Heart right ventricle (tissue), 16 donors: Measurements from ENCODE around the gene TTC38. TPM values are rescaled to one million over a fixed set of nuclear protein-coding genes. Genes with fewer than 3 reads are reported as not detected.

Experiments used
- ATAC-seq, 8 donors: fragments of 200-7000 bp; cut with Tn5 transposase; one replicate each; pipeline ENCODE4 v1.9.1; 2020; ENCODE audit warnings: mild to moderate bottlenecking in 8 of 8, moderate library complexity in 8 of 8, moderate number of reproducible peaks in 1 of 8
- DNase-seq, 2 donors: peaks; one replicate each; pipeline ENCODE4 v3.0.0-alpha.2; 2020
- H3K27ac ChIP-seq, 10 donors: fragments of 200-600 bp; sonication (generic) in 2 of 10; one replicate each; pipeline versions ENCODE4 v1.5.0 to v1.8.0; 2020 to 2022; ENCODE audit warnings: mild to moderate bottlenecking in 3 of 10
- H3K27me3 ChIP-seq, 7 donors: fragments of 200-600 bp; one replicate each; pipeline ENCODE4 v1.8.0; 2021 to 2022; ENCODE audit warnings: mild to moderate bottlenecking in 2 of 7
- H3K36me3 ChIP-seq, 9 donors: fragments of 200-600 bp; sonication (generic) in 1 of 9; one replicate each; pipeline versions ENCODE4 v1.5.0 to v1.8.0; 2020 to 2022; ENCODE audit warnings: mild to moderate bottlenecking in 2 of 9
- H3K4me1 ChIP-seq, 9 donors: fragments of 200-600 bp; sonication (generic) in 1 of 9; one replicate each; pipeline versions ENCODE4 v1.5.0 to v1.8.0; 2020 to 2022; ENCODE audit warnings: mild to moderate bottlenecking in 4 of 9
- H3K4me3 ChIP-seq, 10 donors: fragments of 200-600 bp; sonication (generic) in 2 of 10; one replicate each; pipeline versions ENCODE4 v1.5.0 to v1.8.0; 2020 to 2022; ENCODE audit warnings: mild to moderate bottlenecking in 7 of 10, moderate library complexity in 2 of 10
- H3K9me3 ChIP-seq, 11 donors: fragments of 200-600 bp in 10 of 11; sonication (generic) in 2 of 11; one replicate each; pipeline versions ENCODE4 v1.5.0 to v1.8.0; 2013 to 2022; ENCODE audit warnings: mild to moderate bottlenecking in 2 of 11, control low read depth in 1 of 11, moderate library complexity in 1 of 11
- CTCF ChIP-seq, 9 donors: fragments of 200-600 bp; sonication (generic) in 2 of 9; IDR thresholded peaks; one replicate each; pipeline versions ENCODE4 v1.5.0 to v1.8.0; 2021 to 2022; ENCODE audit warnings: antibody characterized with exemption in 9 of 9, mild to moderate bottlenecking in 5 of 9, moderate library complexity in 1 of 9
- WGBS, 2 donors: extraction: QIAGEN DNeasy Blood & Tissue Kit; methylation state at CpG; one replicate each; pipeline ENCODE4 v1.1.7; 2013; ENCODE audit warnings: inconsistent platforms in 1 of 2; 5-methylcytosine and 5-hydroxymethylcytosine counted together
- intact Hi-C, 10 donors: fragments of 100-400 bp; cut with DNase I; formaldehyde crosslinking; loops; one replicate each; pipeline versions ENCODE4 v1.11.1 to v1.14.2; 2022
- polyA plus RNA-seq, 2 donors: library from polyadenylated mRNA; stranded (reverse); fragments of 200-250 nt; gene quantifications; one replicate each; pipeline ENCODE4 v1.2.3, GENCODE V29; 2013
- total RNA-seq, 10 donors: library from RNA; stranded (reverse); fragmentation: NEBNext Ultra II Directional in 3 of 10; extraction: Animal tissue kit (Norgen Biotek cat#: 25700) in 3 of 10; gene quantifications; one replicate each; pipeline versions ENCODE4 v1.2.1 to v1.2.4, GENCODE V29; 2021 to 2023
- donor health status: Arrhythmogenic right ventricular cardiomyopathy.
- donor health status: ischemic (EF 13 %, LVEDD 7.1; RV severe dilation, severe dysfunction).
- donor health status: healthy with polysubstance abuse.
- donor health status: DM: no; HTN: yes; CAD: no.
- donor health status: DM: no; HTN: no; CAD: no.
- donor health status: ischemic (EF 25% LVEDD 6.9; RV normal size, moderate dysfunction).
- donor health status: ischemic (EF 25% LVEDD 5.7; RV mildly dilated, moderate dysfunction).
- donor health status: healthy.
- donor health status: DM: yes; HTN: yes; CAD: no.
- donor health status: Ischemic cardiomyopathy.
- donor health status: ischemic (EF 35%, LVEDD 5.7; RV mildly dilated, moderate dysfunction).
- donor health status: nonischemic (EF 11% LVEDD 7.7; RV severe dilation, severe dysfunction).
- donor health status: DM: yes; HTN: yes; CAD: no.
- donor health status: PGD.
- donor health status: ischemic (EF 29% LVEDD 5.4; RV normal size, mild dysfunction).
- donor health status: nonischemic (EF 23%, LVEDD 6.1; RV moderate dilation, normal function).

The TTC38 gene
- total and polyA plus RNA-seq, 12 donors = 20.5 to 29.2 (median 26.1) TPM

GRCh38 chr22:46337870-46338269 is 70.1 kb downstream of the TTC38 start:
- no peaks in the 10 kb centered on the region for H3K27me3 ChIP-seq
- H3K4me3 ChIP-seq = no peak overlapping the region
- no peak for DNase-seq
- no peak for ATAC-seq
- TF ChIP-seq CTCF (IDR thresholded peaks at IDR 0.05) = no peak
- H3K4me1 ChIP-seq = peaks cover 6 to 36% (median 20%) of the 10 kb centered on the region in 9 donors
- intact Hi-C loops = no loop called here
- WGBS, 2 donors = 72 to 74% methylated on average over 9 of the region's 9 CpGs
- peaks cover 0 to 56% (median 18%) of the 10 kb centered on the region in 9 donors for H3K36me3 ChIP-seq
- H3K9me3 ChIP-seq = no peaks in the 10 kb centered on the region
- H3K27ac ChIP-seq = no peak overlapping the region

GRCh38 chr22:46338636-46339035 is 70.8 kb downstream of the TTC38 start:
- no peak for ATAC-seq
- H3K36me3 ChIP-seq = peaks cover 0 to 64% (median 18%) of the 10 kb centered on the region in 9 donors
- intact Hi-C loops = no loop called here
- no peaks in the 10 kb centered on the region for H3K9me3 ChIP-seq
- no peaks in the 10 kb centered on the region for H3K27me3 ChIP-seq
- H3K27ac ChIP-seq = no peak overlapping the region
- 88 to 91% methylated on average over 8 of the region's 8 CpGs for WGBS, 2 donors
- no peak for TF ChIP-seq CTCF (IDR thresholded peaks at IDR 0.05)
- no peak overlapping the region for H3K4me3 ChIP-seq
- peaks cover 6 to 36% (median 20%) of the 10 kb centered on the region in 9 donors for H3K4me1 ChIP-seq
- DNase-seq = no peak

- Histone ChIP-seq H3K36me3 (peaks cover 0 to 77% (median 19%) of the 10 kb centered on the region in 9 donors), H3K27me3 (no peaks in the 10 kb centered on the region), H3K9me3 (no peaks in the 10 kb centered on the region), H3K4me3 (no peak overlapping the region), H3K27ac (no peak overlapping the region), H3K4me1 (peaks cover 6 to 32% (median 17%) of the 10 kb centered on the region in 9 donors)
- DNase-seq (no peak), ATAC-seq (no peak)
- intact Hi-C loops = no loop called here
- 93 to 96% methylated on average over 5 of the region's 5 CpGs for WGBS, 2 donors
- TF ChIP-seq CTCF (IDR thresholded peaks at IDR 0.05) = no peak
Measured at GRCh38 chr22:46339956-46340355, 72.1 kb downstream of the TTC38 start.

GRCh38 chr22:46340676-46341075 is 72.9 kb downstream of the TTC38 start:
- 89 to 91% methylated on average over 12 to 13 of the region's 13 CpGs for WGBS, 2 donors
- DNase-seq = no peak

More at GRCh38 chr22:46340676-46341075, 72.9 kb downstream of the TTC38 start:
- intact Hi-C loops = no loop called here
- TF ChIP-seq CTCF (IDR thresholded peaks at IDR 0.05) = no peak
- Histone ChIP-seq H3K27me3 (no peaks in the 10 kb centered on the region), H3K4me3 (no peak overlapping the region), H3K4me1 (peaks cover 7 to 31% (median 17%) of the 10 kb centered on the region in 9 donors), H3K9me3 (no peaks in the 10 kb centered on the region), H3K36me3 (peaks cover 0 to 84% (median 21%) of the 10 kb centered on the region in 9 donors), H3K27ac (no peak overlapping the region)
- ATAC-seq = no peak

Other genes starting within 250 kb of the TTC38 start
- 10 to 100 TPM; 69.0 to 89.5 (median 81.1) TPM for gene PPARA, start 117.5 kb upstream of the TTC38 start, total RNA-seq
- 10 to 100 TPM; 15.5 to 20.3 TPM for gene PPARA, start 117.5 kb upstream of the TTC38 start, polyA plus RNA-seq
- gene CDPF1, start 17.7 kb upstream of the TTC38 start, total RNA-seq = 10 to 100 TPM in 1 of 10 donors, 1 to 10 TPM in 9; 6.3 to 10.4 (median 7.5) TPM
- 10 to 100 TPM in 1 of 2 donors, 1 to 10 TPM in 1; 7.7 to 12.7 TPM for gene CDPF1, start 17.7 kb upstream of the TTC38 start, polyA plus RNA-seq
- gene PKDREJ, start 4.7 kb upstream of the TTC38 start, total RNA-seq = under 1 TPM in 9 of 10 donors, not detected in 1; 0.05 to 0.23 (median 0.13) TPM
- under 1 TPM; 0.01 to 0.07 TPM for gene PKDREJ, start 4.7 kb upstream of the TTC38 start, polyA plus RNA-seq
- 1 to 10 TPM in 2 of 10 donors, under 1 TPM in 8; 0.17 to 4.7 (median 0.37) TPM for gene GTSE1, start 28.9 kb downstream of the TTC38 start, total RNA-seq
- gene GTSE1, start 28.9 kb downstream of the TTC38 start, polyA plus RNA-seq = under 1 TPM; 0.29 to 0.33 TPM
- gene TRMU, start 67.7 kb downstream of the TTC38 start, total RNA-seq = 10 to 100 TPM; 22.1 to 54.1 (median 26.5) TPM
- 10 to 100 TPM; 44.0 to 80.5 TPM for gene TRMU, start 67.7 kb downstream of the TTC38 start, polyA plus RNA-seq